Esophagus squamous epithelium (tissue), 5 donors: Measurements from ENCODE around the gene GBE1. TPM values are rescaled to one million over a fixed set of nuclear protein-coding genes. Genes with fewer than 3 reads are reported as not detected.

Experiments
- DNase-seq: peaks from one replicate; lab custom pipeline; 2025; lab: John Stamatoyannopoulos, UW
- H3K27ac ChIP-seq, 4 donors: fragments of 200-600 bp; sonication (generic); one replicate each; pipeline ENCODE4 v1.5.1; 2016 to 2019; ENCODE audit warnings: mild to moderate bottlenecking in 1 of 4
- H3K27me3 ChIP-seq, 4 donors: fragments of 200-600 bp; sonication (generic); 1 replicate in 3 of 4; 2 replicates in 1 of 4; pipeline versions ENCODE4 v1.5.1 to v1.6.0; 2017 to 2021; ENCODE audit warnings: antibody characterized with exemption in 1 of 4
- H3K36me3 ChIP-seq, 3 donors: fragments of 200-600 bp; sonication (generic); one replicate each; pipeline ENCODE4 v1.5.1; 2016 to 2019
- H3K4me1 ChIP-seq, 3 donors: fragments of 200-600 bp; sonication (generic); one replicate each; pipeline ENCODE4 v1.5.1; 2017 to 2019
- H3K4me3 ChIP-seq, 4 donors: fragments of 200-600 bp; sonication (generic); 1 replicate in 3 of 4; 2 replicates in 1 of 4; pipeline ENCODE4 v1.5.1; 2016 to 2019; ENCODE audit warnings: mild to moderate bottlenecking in 2 of 4, moderate library complexity in 1 of 4
- H3K9me3 ChIP-seq, 3 donors: fragments of 200-600 bp; sonication (generic); one replicate each; pipeline ENCODE4 v1.5.1; 2016 to 2019
- CTCF ChIP-seq, 6 experiments: fragments of 450-650 bp in 4 of 6; fragments of 200-600 bp in 2 of 6; sonication (generic) in 2 of 6; IDR thresholded peaks; one replicate each; pipeline ENCODE4 v1.5.1; 2016 to 2019; ENCODE audit warnings: antibody characterized with exemption in 6 of 6, mild to moderate bottlenecking in 4 of 6, moderate library complexity in 4 of 6
- POLR2A ChIP-seq, 4 donors: fragments of 450-650 bp; IDR thresholded peaks; one replicate each; pipeline ENCODE4 v1.6.1; 2017; ENCODE audit warnings: antibody characterized with exemption in 4 of 4, mild to moderate bottlenecking in 4 of 4, moderate library complexity in 3 of 4
- WGBS, 2 donors: methylation state at CpG; one replicate each; pipeline ENCODE4 v1.1.5; 2018; 5-methylcytosine and 5-hydroxymethylcytosine counted together
- intact Hi-C: fragments of 100-400 bp; cut with DNase I; formaldehyde crosslinking; loops from one replicate; pipeline ENCODE4 v1.15.0; 2022
- total RNA-seq, 4 donors: library from RNA; depleted of rRNA; stranded (reverse); fragments of >200 nt; gene quantifications; one replicate each; pipeline ENCODE4 v1.1.0, GENCODE V29; 2016
- donor health status: DM: yes; HTN: yes; CAD: no.

The GBE1 gene
- total RNA-seq, 4 donors from 2014 or later: 19.2 to 37.2 (median 29.7) TPM

DNA sequence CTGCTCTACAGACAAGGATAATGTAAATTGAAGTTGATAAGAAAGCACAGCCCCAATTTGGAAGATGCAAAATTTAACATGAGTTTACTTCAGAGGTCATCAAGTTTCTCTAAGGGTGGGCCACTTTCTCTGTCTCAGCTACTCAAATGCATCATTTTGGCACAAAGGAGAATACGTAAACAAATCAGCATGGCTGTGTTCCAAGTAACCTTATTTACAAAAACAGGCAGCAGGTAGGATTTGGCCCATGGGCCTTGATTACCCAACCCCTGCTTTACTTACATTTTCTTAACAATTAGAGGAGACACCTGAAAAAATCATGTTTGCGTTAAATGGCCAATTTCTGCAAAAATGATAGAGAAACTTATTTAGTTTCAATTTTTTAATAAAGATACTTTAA, 181.7 kb downstream of the GBE1 start:
- 91 to 95% methylated on average over 2 of the region's 2 CpGs for WGBS, 2 donors
- intact Hi-C loops: no loop called here
- TF ChIP-seq POLR2A (IDR thresholded peaks at IDR 0.05): no peak
- TF ChIP-seq CTCF (IDR thresholded peaks at IDR 0.05): no peak
- H3K4me3 ChIP-seq: no peak overlapping the region
- H3K9me3 ChIP-seq: no peaks in the 10 kb centered on the region
- H3K4me1 ChIP-seq: peaks cover 0 to 9% (median 0%) of the 10 kb centered on the region in 3 donors
- peaks cover 0 to 28% (median 0%) of the 10 kb centered on the region in 3 donors for H3K36me3 ChIP-seq
- H3K27me3 ChIP-seq: no peaks in the 10 kb centered on the region
- no peak for DNase-seq
- no peak overlapping the region for H3K27ac ChIP-seq

GRCh38 chr3:81572201-81572756, 189.2 kb downstream of the GBE1 start:
- intact Hi-C loops: no loop called here
- H3K36me3 ChIP-seq: peaks cover 0 to 21% (median 0%) of the 10 kb centered on the region in 3 donors
- H3K27ac ChIP-seq: no peak overlapping the region
- WGBS, 2 donors: 90 to 100% methylated on average over 1 of the region's 1 CpG
- no peak overlapping the region for H3K4me3 ChIP-seq
- no peak for DNase-seq
- no peaks in the 10 kb centered on the region for H3K4me1 ChIP-seq
- no peaks in the 10 kb centered on the region for H3K27me3 ChIP-seq
- no peaks in the 10 kb centered on the region for H3K9me3 ChIP-seq
- no peak for TF ChIP-seq CTCF (IDR thresholded peaks at IDR 0.05)
- no peak for TF ChIP-seq POLR2A (IDR thresholded peaks at IDR 0.05)

GRCh38 chr3:81568378-81568777, 193.1 kb downstream of the GBE1 start:
- H3K4me3 ChIP-seq: no peak overlapping the region
- no peak overlapping the region for H3K27ac ChIP-seq
- H3K36me3 ChIP-seq: peaks cover 0 to 19% (median 0%) of the 10 kb centered on the region in 3 donors
- intact Hi-C loops: no loop called here
- WGBS, 2 donors: 75 to 94% methylated on average over 5 of the region's 5 CpGs
- TF ChIP-seq CTCF (IDR thresholded peaks at IDR 0.05) (no peak), POLR2A (IDR thresholded peaks at IDR 0.05) (no peak)
- H3K4me1 ChIP-seq: no peaks in the 10 kb centered on the region
- no peaks in the 10 kb centered on the region for H3K9me3 ChIP-seq
- DNase-seq: no peak
- no peaks in the 10 kb centered on the region for H3K27me3 ChIP-seq

DNA sequence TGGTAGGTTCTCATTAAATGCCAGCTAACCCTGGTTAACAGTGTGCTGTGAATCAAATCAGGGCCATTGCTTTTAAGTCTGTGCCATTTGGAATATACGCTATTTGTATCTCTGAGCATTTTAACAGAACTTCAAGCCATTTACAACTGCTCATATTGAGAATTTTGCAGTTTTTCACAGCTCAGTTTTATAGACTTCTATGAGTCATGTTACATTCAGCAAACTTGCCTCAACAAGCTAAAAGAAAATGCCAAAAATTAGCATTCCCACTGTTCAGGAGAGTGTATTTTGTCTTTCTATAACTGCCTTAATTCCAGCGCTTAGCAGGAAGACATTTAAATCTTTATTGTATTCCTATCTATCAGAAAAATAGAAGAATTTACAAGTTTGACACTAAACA, 196.4 kb downstream of the GBE1 start:
- intact Hi-C loops: no loop called here
- WGBS, 2 donors: 43 to 55% methylated on average over 2 of the region's 2 CpGs
- Histone ChIP-seq H3K4me1 (no peaks in the 10 kb centered on the region), H3K27ac (no peak overlapping the region), H3K9me3 (no peaks in the 10 kb centered on the region), H3K36me3 (peaks cover 0 to 23% (median 0%) of the 10 kb centered on the region in 3 donors), H3K27me3 (no peaks in the 10 kb centered on the region), H3K4me3 (no peak overlapping the region)
- TF ChIP-seq CTCF (IDR thresholded peaks at IDR 0.05) (no peak), POLR2A (IDR thresholded peaks at IDR 0.05) (no peak)
- no peak for DNase-seq

- DNase-seq: no peak
- H3K27me3 ChIP-seq: no peaks in the 10 kb centered on the region
- H3K36me3 ChIP-seq: peaks cover 0 to 2% (median 0%) of the 10 kb centered on the region in 3 donors
- no peak for TF ChIP-seq CTCF (IDR thresholded peaks at IDR 0.05)
- TF ChIP-seq POLR2A (IDR thresholded peaks at IDR 0.05): no peak
- 0 to 97% methylated on average over 1 of the region's 1 CpG for WGBS, 2 donors
- no peak overlapping the region for H3K27ac ChIP-seq
- no peak overlapping the region for H3K4me3 ChIP-seq
- intact Hi-C loops: no loop called here
- no peaks in the 10 kb centered on the region for H3K4me1 ChIP-seq
- no peaks in the 10 kb centered on the region for H3K9me3 ChIP-seq
Measured at GRCh38 chr3:81558106-81558505, 203.3 kb downstream of the GBE1 start.
